Psoas muscle (tissue), 8 donors: ENCODE results near the gene BCL7B. TPM values are rescaled to one million over a fixed set of nuclear protein-coding genes. Genes with fewer than 3 reads are reported as not detected.
"Not testable (repeated sequence)": the region's sequence is repeated elsewhere in the genome, so short reads cannot be mapped to it uniquely, and the experiment has no call there.

Source experiments
- ATAC-seq, 4 donors: fragments of 200-7000 bp; cut with Tn5 transposase; one replicate each; pipeline ENCODE4 v1.9.1; 2020; ENCODE audit warnings: moderate library complexity in 3 of 4, mild to moderate bottlenecking in 2 of 4
- DNase-seq, 2 donors: peaks; one replicate each; pipeline ENCODE4 v3.0.0-alpha.2; 2020
- H3K27ac ChIP-seq: fragments of 200-600 bp; one replicate; pipeline ENCODE4 v1.8.0; 2022
- H3K27me3 ChIP-seq, 3 donors: fragments of 200-600 bp in 1 of 3; one replicate each; pipeline versions ENCODE4 v1.6.1 to v1.8.0; 2013 to 2022; ENCODE audit warnings: low read length in 2 of 3, mild to moderate bottlenecking in 2 of 3, moderate library complexity in 1 of 3; ENCODE audit not compliant: insufficient read depth in 3 of 3
- H3K36me3 ChIP-seq, 2 donors: fragments of 200-600 bp in 1 of 2; one replicate each; pipeline versions ENCODE4 v1.6.1 to v1.8.0; 2013 to 2022; ENCODE audit warnings: low read depth in 1 of 2, mild to moderate bottlenecking in 1 of 2, moderate library complexity in 1 of 2; ENCODE audit not compliant: insufficient read depth in 1 of 2
- H3K4me1 ChIP-seq: fragments of 200-600 bp; one replicate; pipeline ENCODE4 v1.8.0; 2022
- H3K4me3 ChIP-seq: fragments of 200-600 bp; one replicate; pipeline ENCODE4 v1.8.0; 2022; ENCODE audit warnings: mild to moderate bottlenecking
- H3K9me3 ChIP-seq: fragments of 200-600 bp; one replicate; pipeline ENCODE4 v1.8.0; 2022
- WGBS, 3 donors: extraction: QIAGEN DNeasy Blood & Tissue Kit; methylation state at CpG; one replicate each; pipeline versions ENCODE4 v1.1.6 to v1.1.7; 2013; 5-methylcytosine and 5-hydroxymethylcytosine counted together
- intact Hi-C, 2 donors: fragments of 100-400 bp; cut with DNase I; formaldehyde crosslinking; loops; one replicate each; pipeline versions ENCODE4 v1.11.0 to v1.14.2; 2022
- polyA plus RNA-seq, 3 donors: library from polyadenylated mRNA; stranded (reverse); fragments of 200-250 nt; gene quantifications; one replicate each; pipeline ENCODE4 v1.2.3, GENCODE V29; 2013
- total RNA-seq, 4 donors: library from RNA; stranded (reverse); fragmentation: NEBNext Ultra II Directional in 2 of 4; extraction: Animal tissue kit (Norgen Biotek cat#: 25700) in 2 of 4; gene quantifications; one replicate each; pipeline versions ENCODE4 v1.2.1 to v1.2.4, GENCODE V29; 2021 to 2023
- TF ChIP-seq, protein P1 (sequence below): fragments of 200-600 bp; IDR thresholded peaks from one replicate; pipeline ENCODE4 v1.8.0; 2022; ENCODE audit warnings: antibody characterized with exemption
- donor health status: healthy with polysubstance abuse.
- donor health status: DM: no; HTN: no; CAD: no; lungs with moderate emphysema.
- donor health status: Bipolar disorder and iron deficiency.
- donor health status: healthy.
- donor health status: DM: yes; HTN: yes; CAD: no.
- donor health status: DM: no; HTN: no; CAD: no.
- donor health status: DM: no; HTN: no; CAD: no.
- donor health status: DM: yes; HTN: yes; CAD: no.

BCL7B gene
- total and polyA plus RNA-seq, 7 donors: 55.8 to 130 (median 91.9) TPM

DNA sequence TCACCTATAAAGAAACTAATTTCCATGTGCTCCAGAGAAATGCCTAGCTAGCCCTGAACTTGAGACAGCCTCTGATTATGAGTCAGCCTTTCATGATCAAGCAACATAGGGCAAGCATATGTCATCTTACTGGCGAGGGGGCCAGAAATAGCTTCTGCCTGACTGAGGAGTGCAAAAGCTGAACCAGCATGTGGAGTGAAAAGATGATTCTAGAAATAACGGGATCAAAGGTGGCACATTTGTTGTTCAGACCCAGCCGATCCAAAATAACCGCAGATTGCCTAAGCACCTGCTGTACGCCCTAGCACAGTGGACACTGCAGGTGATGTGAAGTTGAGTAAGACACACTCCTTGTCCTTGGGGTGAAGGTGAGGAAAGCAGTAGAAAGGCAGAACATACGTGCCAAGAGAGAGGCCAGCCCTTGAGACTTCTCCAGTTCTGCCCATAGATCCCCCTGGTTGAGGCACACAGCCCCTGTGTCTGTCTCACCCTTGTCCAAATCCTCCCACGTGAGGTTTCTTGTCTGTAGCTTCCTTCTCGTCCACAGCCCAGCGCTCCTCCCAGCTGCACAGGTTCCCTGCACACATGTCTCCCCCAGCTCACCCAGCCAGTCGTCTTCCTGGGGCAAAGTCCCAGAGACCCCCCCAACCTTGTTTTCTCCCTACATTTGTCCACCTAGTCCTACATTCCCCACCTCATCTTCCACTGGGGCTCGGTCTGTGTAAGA lies 2.8 kb upstream of the BCL7B start:
- ATAC-seq (peak; percentile 60 to 71 (median 66)), DNase-seq (no peak)
- intact Hi-C loops: no loop called here
- Histone ChIP-seq H3K36me3 (no peaks in the 10 kb centered on the region), H3K4me3 (no peak overlapping the region), H3K27ac (peak overlapping the region; percentile 98), H3K27me3 (no peaks in the 10 kb centered on the region), H3K4me1 (peaks cover 26% of the 10 kb centered on the region), H3K9me3 (no peaks in the 10 kb centered on the region)
- 57 to 61% (median 59%) methylated on average over 11 of the region's 11 CpGs for WGBS, 3 donors
- TF ChIP-seq, protein P1, sequence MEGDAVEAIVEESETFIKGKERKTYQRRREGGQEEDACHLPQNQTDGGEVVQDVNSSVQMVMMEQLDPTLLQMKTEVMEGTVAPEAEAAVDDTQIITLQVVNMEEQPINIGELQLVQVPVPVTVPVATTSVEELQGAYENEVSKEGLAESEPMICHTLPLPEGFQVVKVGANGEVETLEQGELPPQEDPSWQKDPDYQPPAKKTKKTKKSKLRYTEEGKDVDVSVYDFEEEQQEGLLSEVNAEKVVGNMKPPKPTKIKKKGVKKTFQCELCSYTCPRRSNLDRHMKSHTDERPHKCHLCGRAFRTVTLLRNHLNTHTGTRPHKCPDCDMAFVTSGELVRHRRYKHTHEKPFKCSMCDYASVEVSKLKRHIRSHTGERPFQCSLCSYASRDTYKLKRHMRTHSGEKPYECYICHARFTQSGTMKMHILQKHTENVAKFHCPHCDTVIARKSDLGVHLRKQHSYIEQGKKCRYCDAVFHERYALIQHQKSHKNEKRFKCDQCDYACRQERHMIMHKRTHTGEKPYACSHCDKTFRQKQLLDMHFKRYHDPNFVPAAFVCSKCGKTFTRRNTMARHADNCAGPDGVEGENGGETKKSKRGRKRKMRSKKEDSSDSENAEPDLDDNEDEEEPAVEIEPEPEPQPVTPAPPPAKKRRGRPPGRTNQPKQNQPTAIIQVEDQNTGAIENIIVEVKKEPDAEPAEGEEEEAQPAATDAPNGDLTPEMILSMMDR: no peak

GRCh38 chr7:73557108-73557396 lies 438 bp downstream of the BCL7B start:
- H3K27me3 ChIP-seq: no peaks in the 10 kb centered on the region
- H3K4me3 ChIP-seq: peak overlapping the region; percentile 80
- WGBS, 3 donors: 0% methylated on average over 17 to 36 of the region's 36 CpGs; no CpG with 5 or more reads in 1 of the 3 donors
- no peaks in the 10 kb centered on the region for H3K9me3 ChIP-seq
- ATAC-seq: peak; percentile 90 to 93 (median 92)
- peak overlapping the region; percentile 98 for H3K27ac ChIP-seq
- H3K4me1 ChIP-seq: peaks cover 39% of the 10 kb centered on the region
- peaks cover 3 to 27% of the 10 kb centered on the region in 2 donors for H3K36me3 ChIP-seq
- peak; percentile 95 to 97 for DNase-seq
- TF ChIP-seq, protein P1: no peak
- intact Hi-C loops: loop anchor here (1.0 to 5.0 kb wide), 3 partner anchors 21 to 36 kb away; partner anchors contain the start of genes BAZ1B (in 1 of the 2) and TBL2 (in 1 of the 2)

GRCh38 chr7:73556208-73557107 lies 1.0 kb downstream of the BCL7B start:
- 14 to 19% (median 14%) methylated on average over 27 to 28 of the region's 28 CpGs for WGBS, 3 donors
- intact Hi-C loops: loop anchor here (1.0 to 5.0 kb wide), 3 partner anchors 22 to 36 kb away; partner anchors contain the start of genes BAZ1B (in 1 of the 2) and TBL2 (in 1 of the 2)
- Histone ChIP-seq H3K36me3 (peaks cover 6 to 33% of the 10 kb centered on the region in 2 donors), H3K27me3 (no peaks in the 10 kb centered on the region), H3K4me3 (peak overlapping the region; percentile 80), H3K4me1 (peaks cover 39% of the 10 kb centered on the region), H3K9me3 (no peaks in the 10 kb centered on the region), H3K27ac (peak overlapping the region; percentile 98)
- TF ChIP-seq, protein P1: no peak
- DNase-seq (no peak), ATAC-seq (no peak)

DNA sequence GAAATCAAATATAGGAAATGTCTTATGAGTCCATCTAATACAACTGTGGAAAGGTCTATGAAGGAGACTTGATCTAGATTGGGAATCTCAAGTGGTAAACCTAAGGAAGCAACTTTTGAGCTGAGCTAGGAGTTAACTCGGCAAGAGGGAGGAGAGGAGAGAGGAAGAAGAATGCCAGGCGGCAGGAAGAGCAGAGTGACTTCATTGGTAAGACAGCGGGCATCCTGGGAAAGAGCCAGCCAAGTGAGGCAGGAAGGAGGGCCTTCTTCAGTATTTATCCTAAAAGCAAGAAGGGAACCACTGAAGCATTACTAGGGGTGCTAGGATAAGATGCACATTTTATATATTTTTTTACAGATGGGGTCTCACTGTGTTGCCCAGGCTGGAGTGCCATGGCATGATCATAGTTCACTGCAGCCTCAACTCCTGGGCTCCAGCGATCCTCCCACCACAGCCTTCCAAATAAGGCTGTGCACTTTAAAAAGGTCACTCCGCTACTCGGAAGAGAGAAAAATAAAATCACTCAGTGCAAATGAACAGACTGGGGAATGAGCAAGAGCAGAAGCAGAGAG lies 2.0 kb downstream of the BCL7B start:
- 30 to 44% (median 33%) methylated on average over 6 of the region's 6 CpGs for WGBS, 3 donors
- no peaks in the 10 kb centered on the region for H3K9me3 ChIP-seq
- H3K36me3 ChIP-seq: peaks cover 6 to 40% of the 10 kb centered on the region in 2 donors
- intact Hi-C loops: loop anchor here in 1 of 2 donors (5.0 kb wide), 1 partner anchor 33 kb away; the partner anchor contains the start of gene BAZ1B
- H3K27me3 ChIP-seq: no peaks in the 10 kb centered on the region
- peak overlapping the region; percentile 98 for H3K27ac ChIP-seq
- no peak for ATAC-seq
- H3K4me3 ChIP-seq: peak overlapping the region; percentile 80
- no peak for DNase-seq
- peaks cover 38% of the 10 kb centered on the region for H3K4me1 ChIP-seq
- TF ChIP-seq, protein P1: no peak

GRCh38 chr7:73550093-73550492 lies 7.4 kb downstream of the BCL7B start:
- H3K27ac ChIP-seq: peak overlapping the region; percentile 58
- H3K4me1 ChIP-seq: peaks cover 18% of the 10 kb centered on the region
- H3K4me3 ChIP-seq, H3K9me3 ChIP-seq, intact Hi-C loops, H3K27me3 ChIP-seq: not testable (repeated sequence)
- H3K36me3 ChIP-seq: peaks cover 6 to 79% of the 10 kb centered on the region in 2 donors
- DNase-seq (peak in 1 of 2 donors; percentile 64), ATAC-seq (peak in 3 of 4 donors; percentile 47 to 79 (median 66))
- WGBS, 3 donors: 37 to 68% (median 47%) methylated on average over 5 of the region's 5 CpGs
